ENCODE data around the gene TTBK1. TPM values are rescaled to one million over a fixed set of nuclear protein-coding genes. Genes with fewer than 3 reads are reported as not detected.

The TTBK1 gene
- total and polyA plus RNA-seq, 2 donors (not counting 1 experiment from before 2014, with no cell fraction given), result 0.07 TPM; not detected in 1

- Mint-ChIP-seq H3K27ac (peak overlapping the region; percentile 85), H3K4me1 (peaks cover 52% of the 10 kb centered on the region), H3K4me3 (peak overlapping the region; percentile 44), H3K9me3 (ENCODE audit: insufficient read depth) (no peaks in the 10 kb centered on the region), H3K27me3 (peaks cover 3% of the 10 kb centered on the region)
- peaks cover 0 to 3% (median 0%) of the 10 kb centered on the region in 4 experiments for H3K27me3 ChIP-seq (replicated peaks in 1 of 4; ENCODE audit: control extremely low read depth in 1 of 4, control insufficient read depth in 3 of 4, insufficient read depth in 4 of 4, low read length in 3 of 4)
- DNase-seq, result peak; percentile 29
- POLR2A ChIA-PET, result interaction anchor here (0.6 to 2.3 kb wide), 2 partner anchors 20 to 507 kb away, joined by 6 to 7 read pairs; no protein-coding TSS in a partner anchor
- H3K9ac ChIP-seq (ENCODE audit: low read length), result no peak overlapping the region
- H2AFZ ChIP-seq (ENCODE audit: insufficient read depth, low read depth, low read length, poor library complexity, severe bottlenecking), result no peak overlapping the region
- intact Hi-C loops (cut with micrococcal nuclease), result loop anchor here (10.0 kb wide), 1 partner anchor 398 kb away; the partner anchor contains the start of gene GTPBP2
- peaks cover 50 to 65% of the 10 kb centered on the region in 2 donors for H3K4me1 ChIP-seq (ENCODE audit: control insufficient read depth in 2 of 2, insufficient read depth in 2 of 2, low read length in 2 of 2)
- H3K79me2 ChIP-seq (ENCODE audit: control insufficient read depth, insufficient read depth, low read length), result peaks cover 52% of the 10 kb centered on the region
- H3K9me3 ChIP-seq (ENCODE audit: control extremely low read depth in 1 of 3, control insufficient read depth in 2 of 3, insufficient read depth in 1 of 3, low read length in 2 of 3), result no peaks in the 10 kb centered on the region
- peak overlapping the region; percentile 99 to 100 for H3K27ac ChIP-seq (ENCODE audit: low read length in 2 of 2)
- TF ChIP-seq EZH2 (IDR thresholded peaks at IDR 0.05; ENCODE audit: borderline replicate concordance, insufficient read depth, low read depth, low read length, poor library complexity, severe bottlenecking) (no peak), CTCF (IDR thresholded peaks at IDR 0.05) (no peak)
- H4K20me1 ChIP-seq (ENCODE audit: control insufficient read depth, insufficient read depth, low read length, poor library complexity, severe bottlenecking), result no peaks in the 10 kb centered on the region
- H3K4me3 ChIP-seq (ENCODE audit: control extremely low read depth in 1 of 5, extremely low read depth in 1 of 5, insufficient read depth in 1 of 5, low read depth in 2 of 5, low read length in 4 of 5), result no peak overlapping the region
- WGBS (ENCODE audit: insufficient coverage), result 87% methylated on average over 7 of the region's 11 CpGs
- CTCF ChIA-PET, result no interaction called here
- H3K36me3 ChIP-seq (replicated peaks in 1 of 2; ENCODE audit: control extremely low read depth in 1 of 2, control insufficient read depth in 1 of 2, extremely low read depth in 1 of 2, insufficient read depth in 2 of 2, low read length in 1 of 2), result peaks cover 0 to 16% of the 10 kb centered on the region in 2 experiments
- no peak for ATAC-seq (ENCODE audit: low read depth)
- no peak overlapping the region for H3K4me2 ChIP-seq (replicated peaks; ENCODE audit: low read depth, low read length, poor library complexity, severe bottlenecking)
Measured at GRCh38 chr6:43226192-43226851, 17.0 kb upstream of the TTBK1 start.

Measured in B cell (primary cell).